ENCODE results near the gene ZNF581. TPM values are rescaled to one million over a fixed set of nuclear protein-coding genes. Genes with fewer than 3 reads are reported as not detected.

ZNF581 gene
- total and polyA plus RNA-seq, 5 donors from 2014 or later: 23.7 to 36.6 (median 33.8) TPM

GRCh38 chr19:55605637-55606470, 37.6 kb upstream of the ZNF581 start, which contains the start of gene ZNF865:
Gene ZNF865 (plus strand): TSS chr19:55605647. CDS start chr19:55613619, 7,972 bp downstream.
- H3K27me3 ChIP-seq (ENCODE audit: control insufficient read depth, insufficient read depth, low read length): no peaks in the 10 kb centered on the region
- H3K27ac ChIP-seq (ENCODE audit: insufficient read depth, low read length, poor library complexity, severe bottlenecking): peak within 1 kb of the TSS; percentile 93
- Mint-ChIP-seq H3K9me3 (no peaks in the 10 kb centered on the region), H3K4me3 (peak within 1 kb of the TSS; percentile 90 to 97 (median 94)), H3K27ac (peak within 1 kb of the TSS; percentile 96 to 99 (median 98)), H3K4me1 (peaks cover 15 to 72% (median 44%) of the 10 kb centered on the region in 4 donors), H3K36me3 (peaks cover 26% of the 10 kb centered on the region), H3K27me3 (no peaks in the 10 kb centered on the region)
- DNase-seq: peak; percentile 61 to 82 (median 67)
- H3K4me3 ChIP-seq (ENCODE audit: low read depth, low read length): peak within 1 kb of the TSS; percentile 84
- H3K9me3 ChIP-seq (ENCODE audit: control insufficient read depth in 2 of 2, low read length in 2 of 2): no peaks in the 10 kb centered on the region
- ATAC-seq (ENCODE audit: low read depth in 2 of 2): peak; percentile 35 to 37
- H3K4me1 ChIP-seq (ENCODE audit: control insufficient read depth, insufficient read depth, low read length, poor library complexity, severe bottlenecking): peaks cover 27% of the 10 kb centered on the region
- H3K36me3 ChIP-seq (ENCODE audit: control insufficient read depth, insufficient read depth, low read length): peaks cover 15% of the 10 kb centered on the region

- H3K27ac ChIP-seq (ENCODE audit: insufficient read depth, low read length, poor library complexity, severe bottlenecking): peak overlapping the region; percentile 93
- H3K9me3 ChIP-seq (ENCODE audit: control insufficient read depth in 2 of 2, low read length in 2 of 2): no peaks in the 10 kb centered on the region
- H3K4me1 ChIP-seq (ENCODE audit: control insufficient read depth, insufficient read depth, low read length, poor library complexity, severe bottlenecking): peaks cover 22% of the 10 kb centered on the region
- Mint-ChIP-seq H3K4me1 (peaks cover 15 to 72% (median 42%) of the 10 kb centered on the region in 4 donors), H3K27ac (peak overlapping the region; percentile 96 to 99 (median 98)), H3K9me3 (no peaks in the 10 kb centered on the region), H3K36me3 (peaks cover 27% of the 10 kb centered on the region), H3K27me3 (no peaks in the 10 kb centered on the region), H3K4me3 (peak overlapping the region; percentile 90 to 97 (median 94))
- no peak for DNase-seq
- no peak for ATAC-seq (ENCODE audit: low read depth in 2 of 2)
- peaks cover 15% of the 10 kb centered on the region for H3K36me3 ChIP-seq (ENCODE audit: control insufficient read depth, insufficient read depth, low read length)
- H3K4me3 ChIP-seq (ENCODE audit: low read depth, low read length): peak overlapping the region; percentile 84
- H3K27me3 ChIP-seq (ENCODE audit: control insufficient read depth, insufficient read depth, low read length): no peaks in the 10 kb centered on the region
These were observed 37.0 kb upstream of the ZNF581 start for GRCh38 chr19:55606471-55606787.

- no peak for DNase-seq
- Histone ChIP-seq H3K27me3 (ENCODE audit: control insufficient read depth, insufficient read depth, low read length) (no peaks in the 10 kb centered on the region), H3K27ac (ENCODE audit: insufficient read depth, low read length, poor library complexity, severe bottlenecking) (peak overlapping the region; percentile 93), H3K4me1 (ENCODE audit: control insufficient read depth, insufficient read depth, low read length, poor library complexity, severe bottlenecking) (peaks cover 22% of the 10 kb centered on the region), H3K36me3 (ENCODE audit: control insufficient read depth, insufficient read depth, low read length) (peaks cover 15% of the 10 kb centered on the region), H3K9me3 (ENCODE audit: control insufficient read depth in 2 of 2, low read length in 2 of 2) (no peaks in the 10 kb centered on the region), H3K4me3 (ENCODE audit: low read depth, low read length) (no peak overlapping the region)
- H3K4me3 Mint-ChIP-seq: peak overlapping the region; percentile 90 to 97 (median 94)
- H3K27me3 Mint-ChIP-seq: no peaks in the 10 kb centered on the region
- H3K4me1 Mint-ChIP-seq: peaks cover 15 to 71% (median 40%) of the 10 kb centered on the region in 4 donors
- peaks cover 27% of the 10 kb centered on the region for H3K36me3 Mint-ChIP-seq
- peak overlapping the region; percentile 96 to 99 (median 98) for H3K27ac Mint-ChIP-seq
- H3K9me3 Mint-ChIP-seq: no peaks in the 10 kb centered on the region
- ATAC-seq (ENCODE audit: low read depth in 2 of 2): no peak
These were observed 36.6 kb upstream of the ZNF581 start for GRCh38 chr19:55606817-55607216.

- H3K9me3 Mint-ChIP-seq: peaks cover 0 to 2% (median 0%) of the 10 kb centered on the region in 7 donors
- Histone ChIP-seq H3K4me1 (ENCODE audit: control insufficient read depth, insufficient read depth, low read length, poor library complexity, severe bottlenecking) (peaks cover 20% of the 10 kb centered on the region), H3K4me3 (ENCODE audit: low read depth, low read length) (no peak overlapping the region), H3K36me3 (ENCODE audit: control insufficient read depth, insufficient read depth, low read length) (peaks cover 15% of the 10 kb centered on the region), H3K27ac (ENCODE audit: insufficient read depth, low read length, poor library complexity, severe bottlenecking) (no peak overlapping the region), H3K9me3 (ENCODE audit: control insufficient read depth in 2 of 2, low read length in 2 of 2) (no peaks in the 10 kb centered on the region), H3K27me3 (ENCODE audit: control insufficient read depth, insufficient read depth, low read length) (no peaks in the 10 kb centered on the region)
- peaks cover 33% of the 10 kb centered on the region for H3K36me3 Mint-ChIP-seq
- H3K4me3 Mint-ChIP-seq: peak overlapping the region in 2 of 4 donors; percentile 12 to 17
- DNase-seq (no peak), ATAC-seq (ENCODE audit: low read depth in 2 of 2) (no peak)
- H3K4me1 Mint-ChIP-seq: peaks cover 15 to 77% (median 48%) of the 10 kb centered on the region in 4 donors
- H3K27me3 Mint-ChIP-seq: no peaks in the 10 kb centered on the region
- H3K27ac Mint-ChIP-seq: no peak overlapping the region
These were observed 34.1 kb upstream of the ZNF581 start for GRCh38 chr19:55609326-55609725.

GRCh38 chr19:55611300-55611982, 32.0 kb upstream of the ZNF581 start:
- H3K27me3 ChIP-seq (ENCODE audit: control insufficient read depth, insufficient read depth, low read length): no peaks in the 10 kb centered on the region
- H3K36me3 Mint-ChIP-seq: peaks cover 33% of the 10 kb centered on the region
- H3K27me3 Mint-ChIP-seq: no peaks in the 10 kb centered on the region
- peaks cover 5% of the 10 kb centered on the region for H3K4me1 ChIP-seq (ENCODE audit: control insufficient read depth, insufficient read depth, low read length, poor library complexity, severe bottlenecking)
- H3K4me1 Mint-ChIP-seq: peaks cover 12 to 61% (median 35%) of the 10 kb centered on the region in 4 donors
- peak overlapping the region in 1 of 4 donors; percentile 41 for H3K4me3 Mint-ChIP-seq
- peak overlapping the region in 1 of 3 donors; percentile 56 for H3K27ac Mint-ChIP-seq
- H3K27ac ChIP-seq (ENCODE audit: insufficient read depth, low read length, poor library complexity, severe bottlenecking): no peak overlapping the region
- H3K4me3 ChIP-seq (ENCODE audit: low read depth, low read length): no peak overlapping the region
- peaks cover 0 to 2% (median 0%) of the 10 kb centered on the region in 7 donors for H3K9me3 Mint-ChIP-seq
- DNase-seq (no peak), ATAC-seq (ENCODE audit: low read depth in 2 of 2) (no peak)
- H3K36me3 ChIP-seq (ENCODE audit: control insufficient read depth, insufficient read depth, low read length): peaks cover 15% of the 10 kb centered on the region
- no peaks in the 10 kb centered on the region for H3K9me3 ChIP-seq (ENCODE audit: control insufficient read depth in 2 of 2, low read length in 2 of 2)

GRCh38 chr19:55611983-55612645, 31.3 kb upstream of the ZNF581 start:
- peak overlapping the region in 2 of 3 donors; percentile 21 to 79 for H3K27ac Mint-ChIP-seq
- H3K4me1 ChIP-seq (ENCODE audit: control insufficient read depth, insufficient read depth, low read length, poor library complexity, severe bottlenecking): no peaks in the 10 kb centered on the region
- H3K9me3 ChIP-seq (ENCODE audit: control insufficient read depth in 2 of 2, low read length in 2 of 2): no peaks in the 10 kb centered on the region
- DNase-seq (no peak), ATAC-seq (ENCODE audit: low read depth in 2 of 2) (no peak)
- H3K36me3 Mint-ChIP-seq: peaks cover 28% of the 10 kb centered on the region
- no peak overlapping the region for H3K4me3 ChIP-seq (ENCODE audit: low read depth, low read length)
- H3K9me3 Mint-ChIP-seq: peaks cover 0 to 2% (median 0%) of the 10 kb centered on the region in 7 donors
- no peaks in the 10 kb centered on the region for H3K27me3 Mint-ChIP-seq
- H3K27me3 ChIP-seq (ENCODE audit: control insufficient read depth, insufficient read depth, low read length): no peaks in the 10 kb centered on the region
- H3K27ac ChIP-seq (ENCODE audit: insufficient read depth, low read length, poor library complexity, severe bottlenecking): no peak overlapping the region
- H3K36me3 ChIP-seq (ENCODE audit: control insufficient read depth, insufficient read depth, low read length): peaks cover 15% of the 10 kb centered on the region
- no peak overlapping the region for H3K4me3 Mint-ChIP-seq
- H3K4me1 Mint-ChIP-seq: peaks cover 6 to 56% (median 28%) of the 10 kb centered on the region in 4 donors

GRCh38 chr19:55613396-55613795, 30.1 kb upstream of the ZNF581 start:
- peaks cover 0 to 2% (median 0%) of the 10 kb centered on the region in 7 donors for H3K9me3 Mint-ChIP-seq
- Histone ChIP-seq H3K27me3 (ENCODE audit: control insufficient read depth, insufficient read depth, low read length) (no peaks in the 10 kb centered on the region), H3K9me3 (ENCODE audit: control insufficient read depth in 2 of 2, low read length in 2 of 2) (no peaks in the 10 kb centered on the region), H3K4me1 (ENCODE audit: control insufficient read depth, insufficient read depth, low read length, poor library complexity, severe bottlenecking) (no peaks in the 10 kb centered on the region), H3K27ac (ENCODE audit: insufficient read depth, low read length, poor library complexity, severe bottlenecking) (no peak overlapping the region), H3K4me3 (ENCODE audit: low read depth, low read length) (no peak overlapping the region), H3K36me3 (ENCODE audit: control insufficient read depth, insufficient read depth, low read length) (peaks cover 12% of the 10 kb centered on the region)
- no peak overlapping the region for H3K4me3 Mint-ChIP-seq
- H3K4me1 Mint-ChIP-seq: peaks cover 0 to 46% (median 24%) of the 10 kb centered on the region in 4 donors
- peaks cover 29% of the 10 kb centered on the region for H3K36me3 Mint-ChIP-seq
- DNase-seq: no peak
- no peak overlapping the region for H3K27ac Mint-ChIP-seq
- no peak for ATAC-seq (ENCODE audit: low read depth in 2 of 2)
- H3K27me3 Mint-ChIP-seq: no peaks in the 10 kb centered on the region
